ENCODE results near the gene OR6B1. TPM values are rescaled to one million over a fixed set of nuclear protein-coding genes. Genes with fewer than 3 reads are reported as not detected.

The OR6B1 gene
- total RNA-seq (ENCODE audit: unreplicated experiment): not detected
- long read RNA-seq: 0 reads

- Mint-ChIP-seq H3K4me3 (ENCODE audit: unreplicated experiment) (no peak within 1 kb of the TSS), H3K27ac (ENCODE audit: unreplicated experiment) (no peak within 1 kb of the TSS), H3K4me1 (ENCODE audit: unreplicated experiment) (no peaks in the 10 kb centered on the region), H3K9me3 (ENCODE audit: unreplicated experiment) (no peaks in the 10 kb centered on the region), H3K27me3 (ENCODE audit: unreplicated experiment) (no peaks in the 10 kb centered on the region), H3K36me3 (ENCODE audit: low read depth, unreplicated experiment) (no peaks in the 10 kb centered on the region)
- DNase-seq (ENCODE audit: low spot score): no peak
- TF ChIP-seq CTCF (IDR thresholded peaks at IDR 0.05; ENCODE audit: unreplicated experiment): no peak
Observed at GRCh38 chr7:144000020-144000419, at the start of gene OR6B1. Gene OR6B1, plus strand, starts transcription at chr7:144000320. Its CDS starts 3,677 bp downstream, at chr7:144003997.

GRCh38 chr7:143953421-143953820 is 46.7 kb upstream of the OR6B1 start:
- no peaks in the 10 kb centered on the region for H3K9me3 Mint-ChIP-seq (ENCODE audit: unreplicated experiment)
- H3K4me1 Mint-ChIP-seq (ENCODE audit: unreplicated experiment): no peaks in the 10 kb centered on the region
- no peaks in the 10 kb centered on the region for H3K36me3 Mint-ChIP-seq (ENCODE audit: low read depth, unreplicated experiment)
- DNase-seq (ENCODE audit: low spot score): no peak
- TF ChIP-seq CTCF (IDR thresholded peaks at IDR 0.05; ENCODE audit: unreplicated experiment): no peak
- H3K27ac Mint-ChIP-seq (ENCODE audit: unreplicated experiment): no peak overlapping the region
- no peak overlapping the region for H3K4me3 Mint-ChIP-seq (ENCODE audit: unreplicated experiment)
- no peaks in the 10 kb centered on the region for H3K27me3 Mint-ChIP-seq (ENCODE audit: unreplicated experiment)

GRCh38 chr7:143954135-143954534 is 46.0 kb upstream of the OR6B1 start:
- Mint-ChIP-seq H3K9me3 (ENCODE audit: unreplicated experiment) (no peaks in the 10 kb centered on the region), H3K4me1 (ENCODE audit: unreplicated experiment) (no peaks in the 10 kb centered on the region), H3K27ac (ENCODE audit: unreplicated experiment) (no peak overlapping the region), H3K27me3 (ENCODE audit: unreplicated experiment) (no peaks in the 10 kb centered on the region), H3K36me3 (ENCODE audit: low read depth, unreplicated experiment) (no peaks in the 10 kb centered on the region), H3K4me3 (ENCODE audit: unreplicated experiment) (no peak overlapping the region)
- no peak for DNase-seq (ENCODE audit: low spot score)
- no peak for TF ChIP-seq CTCF (IDR thresholded peaks at IDR 0.05; ENCODE audit: unreplicated experiment)

DNA sequence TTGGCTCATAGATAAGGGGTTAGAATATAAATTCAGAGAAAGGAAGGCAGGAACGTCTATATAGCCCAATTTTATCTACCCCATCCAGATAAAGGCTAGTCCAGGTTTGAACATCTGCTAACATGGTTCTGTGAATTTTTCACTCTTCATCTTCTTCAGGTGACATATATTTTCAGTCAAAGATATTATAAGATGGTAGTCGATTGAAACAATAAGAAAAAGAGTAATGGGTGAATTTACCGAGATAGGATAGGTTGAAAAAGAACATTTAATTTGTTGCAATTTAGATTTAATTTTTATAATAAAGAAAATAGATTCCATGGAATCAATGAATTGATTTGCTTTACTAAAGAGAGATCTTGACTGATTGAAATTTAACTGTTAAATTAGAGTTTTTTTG is 45.6 kb upstream of the OR6B1 start, which contains the start of gene OR2F1:
OR2F1 (plus strand) TSS at position 301 of the 400 bp plus-strand sequence. CDS start 5,127 bp downstream, outside the sequence.
- Mint-ChIP-seq H3K4me3 (ENCODE audit: unreplicated experiment) (no peak within 1 kb of the TSS), H3K27ac (ENCODE audit: unreplicated experiment) (no peak within 1 kb of the TSS), H3K4me1 (ENCODE audit: unreplicated experiment) (no peaks in the 10 kb centered on the region), H3K27me3 (ENCODE audit: unreplicated experiment) (no peaks in the 10 kb centered on the region), H3K36me3 (ENCODE audit: low read depth, unreplicated experiment) (no peaks in the 10 kb centered on the region), H3K9me3 (ENCODE audit: unreplicated experiment) (no peaks in the 10 kb centered on the region)
- no peak for TF ChIP-seq CTCF (IDR thresholded peaks at IDR 0.05; ENCODE audit: unreplicated experiment)
- no peak for DNase-seq (ENCODE audit: low spot score)

- no peak overlapping the region for H3K4me3 Mint-ChIP-seq (ENCODE audit: unreplicated experiment)
- H3K4me1 Mint-ChIP-seq (ENCODE audit: unreplicated experiment): no peaks in the 10 kb centered on the region
- no peaks in the 10 kb centered on the region for H3K9me3 Mint-ChIP-seq (ENCODE audit: unreplicated experiment)
Observed at GRCh38 chr7:143958781-143959180, 41.3 kb upstream of the OR6B1 start.

More at GRCh38 chr7:143958781-143959180, 41.3 kb upstream of the OR6B1 start:
- no peak for DNase-seq (ENCODE audit: low spot score)
- no peak for TF ChIP-seq CTCF (IDR thresholded peaks at IDR 0.05; ENCODE audit: unreplicated experiment)
- Mint-ChIP-seq H3K36me3 (ENCODE audit: low read depth, unreplicated experiment) (no peaks in the 10 kb centered on the region), H3K27me3 (ENCODE audit: unreplicated experiment) (no peaks in the 10 kb centered on the region), H3K27ac (ENCODE audit: unreplicated experiment) (no peak overlapping the region)

Data from endothelial cell (in vitro differentiated cells).